Stimulated activated CD4-positive, alpha-beta T cell treated with anti-CD3 and anti-CD28 coated beads, Interleukin-15, amount 100 ng/mL, for 24 hours (primary cell): ENCODE measurements around the gene HSPB7.
"Not testable (repeated sequence)": the region's sequence is repeated elsewhere in the genome, so short reads cannot be mapped to it uniquely, and the experiment has no call there.

Source experiments
- DNase-seq: peaks from one replicate; pipeline ENCODE4 v3.0.0-alpha.2; 2020

Gene HSPB7

DNA sequence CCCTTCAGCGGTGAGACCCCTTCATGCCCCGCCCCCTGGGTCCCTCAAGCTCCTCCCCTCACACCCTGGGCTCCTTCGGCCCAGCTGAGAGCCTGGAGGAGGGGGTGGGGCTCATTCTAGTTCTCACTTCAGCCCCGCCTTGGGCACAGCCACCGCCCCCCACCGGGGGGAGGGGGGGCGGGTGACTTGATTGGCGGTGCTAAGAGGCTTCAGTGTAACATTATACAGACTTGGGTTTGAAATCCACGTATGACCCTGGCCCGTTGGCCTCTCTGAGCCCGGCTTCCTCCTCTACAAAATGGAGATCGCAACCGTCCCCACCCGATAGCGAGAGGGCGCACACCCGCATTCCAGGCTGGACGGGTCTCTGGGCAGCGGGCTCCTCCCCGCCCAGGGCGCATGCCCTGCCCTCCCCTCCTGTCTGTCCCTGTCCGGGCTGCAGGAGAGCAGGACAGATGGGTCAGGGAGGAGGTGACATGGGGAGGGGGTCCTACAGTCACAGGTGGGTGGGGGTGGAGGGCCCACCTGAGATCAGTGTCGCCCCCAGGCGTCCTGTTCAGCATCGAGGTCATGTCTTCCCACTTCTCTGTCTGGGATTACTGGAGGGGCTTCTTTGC, 30.8 kb upstream of the HSPB7 start:
- peak; percentile 60 for DNase-seq

DNA sequence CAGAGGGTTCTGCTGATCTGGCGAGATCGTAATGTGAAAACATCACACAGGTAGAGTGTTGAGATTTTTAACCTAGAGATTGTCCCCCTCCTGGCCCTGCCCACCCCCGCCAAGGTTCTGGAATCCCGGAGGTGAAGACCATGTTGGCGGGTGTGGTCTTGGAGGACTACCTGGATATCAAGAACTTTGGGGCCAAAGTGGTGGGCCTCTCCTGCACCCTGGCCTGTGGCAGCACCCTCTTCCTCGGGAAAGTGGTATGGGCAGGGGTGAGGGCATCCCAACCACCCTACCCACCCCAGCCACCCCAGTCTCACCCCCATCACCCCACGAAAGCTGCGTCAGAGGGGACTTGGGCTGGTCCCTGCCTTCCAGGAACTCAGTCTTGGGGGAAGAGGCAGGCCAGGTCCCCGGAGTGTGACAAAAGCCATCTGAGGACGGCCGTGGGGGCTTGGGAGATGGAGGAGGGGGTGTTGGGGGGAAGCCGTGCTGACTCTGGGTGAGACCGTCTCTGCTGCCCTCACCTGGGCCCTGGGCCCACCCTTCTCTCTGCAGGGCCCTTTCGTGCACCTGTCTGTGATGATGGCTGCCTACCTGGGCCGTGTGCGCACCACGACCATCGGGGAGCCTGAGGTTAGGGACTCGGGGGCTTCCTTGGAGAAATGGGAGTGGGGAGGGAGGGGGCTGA, 30.1 kb upstream of the HSPB7 start:
- DNase-seq, result no peak

DNA sequence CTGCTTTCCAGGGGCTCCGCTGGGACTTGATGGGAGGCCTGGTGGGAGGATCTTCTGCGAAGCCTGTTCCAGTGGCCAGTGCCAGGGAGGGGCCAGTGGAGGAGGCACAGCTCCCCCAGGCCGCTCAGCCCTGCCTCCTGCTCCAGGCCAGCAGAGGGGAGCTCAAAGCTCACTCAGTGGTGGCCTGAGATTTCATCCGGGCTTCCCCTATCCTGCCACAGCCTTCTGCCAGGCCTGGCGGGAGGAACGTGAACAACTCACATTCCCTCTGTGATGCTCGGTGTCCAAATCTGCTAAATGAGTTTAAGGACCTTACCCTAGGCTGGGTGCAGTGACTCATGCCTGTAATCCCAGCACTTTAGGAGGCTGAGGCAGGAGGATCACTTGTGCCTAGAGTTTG, 29.0 kb upstream of the HSPB7 start:
- no peak for DNase-seq

DNA sequence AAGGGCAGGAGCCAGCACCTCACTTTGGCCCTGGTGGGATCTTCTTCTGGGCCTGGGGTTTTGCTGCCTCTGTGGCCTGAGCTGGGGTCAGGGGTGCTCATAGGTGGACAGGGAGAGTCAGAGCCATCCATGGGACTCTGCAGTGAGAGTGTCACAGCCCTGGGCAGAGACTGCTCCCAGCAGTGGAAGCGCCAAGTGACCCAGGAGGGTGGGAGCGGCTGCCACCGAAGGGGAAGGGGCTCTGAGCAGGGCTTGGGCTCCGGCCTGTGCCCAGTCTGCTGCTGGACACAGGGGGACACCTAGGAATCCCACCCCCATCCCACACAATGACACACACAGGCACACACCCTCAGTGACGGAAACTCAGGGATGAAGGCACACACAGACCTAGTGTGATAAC, 26.1 kb upstream of the HSPB7 start:
- no peak for DNase-seq

DNA sequence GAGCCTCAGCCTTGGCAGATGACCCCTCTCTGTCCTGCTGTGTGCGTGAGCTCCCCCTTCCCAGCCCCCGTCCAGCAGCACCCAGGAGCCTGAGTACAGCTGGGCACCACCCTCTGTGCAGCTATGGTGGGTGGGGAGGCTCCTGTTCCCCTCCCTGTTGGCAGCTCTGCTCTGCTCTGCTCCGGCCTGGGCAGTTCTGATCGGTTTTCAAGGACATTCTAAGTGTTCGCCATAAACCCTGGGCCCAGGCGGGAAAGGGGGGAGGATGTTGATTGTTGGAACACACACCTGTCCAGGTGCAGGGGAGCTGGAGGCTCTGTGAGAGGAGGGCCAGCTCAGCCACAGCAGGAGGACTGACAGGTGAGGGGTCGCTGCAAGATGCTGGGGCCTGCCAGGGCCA, 25.7 kb upstream of the HSPB7 start, which contains the start of gene CLCNKB:
CLCNKB (plus strand) TSS at position 262 of the 400 bp plus-strand sequence. CDS start 711 bp downstream, outside the sequence.
- no peak for DNase-seq

DNA sequence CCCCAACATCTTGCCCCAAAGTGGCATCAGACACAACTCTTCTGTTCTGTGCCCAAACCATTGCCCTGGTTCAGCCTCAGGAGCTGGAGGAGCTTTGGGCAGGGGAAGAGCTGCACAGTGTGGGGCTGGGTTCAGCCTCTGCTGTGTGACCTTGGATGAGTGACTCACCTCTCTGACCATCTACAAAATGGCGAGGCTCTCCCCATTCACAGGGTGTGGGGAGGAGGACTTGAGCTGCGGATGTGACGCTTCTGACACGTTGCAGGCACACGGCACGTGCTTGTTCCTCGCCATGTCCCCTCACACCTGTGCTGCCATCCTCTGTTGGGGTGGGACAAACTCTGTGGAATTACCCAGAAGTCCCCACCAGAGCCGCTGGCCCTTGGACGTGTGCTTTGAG, 24.8 kb upstream of the HSPB7 start:
- DNase-seq, result not testable (repeated sequence)

DNA sequence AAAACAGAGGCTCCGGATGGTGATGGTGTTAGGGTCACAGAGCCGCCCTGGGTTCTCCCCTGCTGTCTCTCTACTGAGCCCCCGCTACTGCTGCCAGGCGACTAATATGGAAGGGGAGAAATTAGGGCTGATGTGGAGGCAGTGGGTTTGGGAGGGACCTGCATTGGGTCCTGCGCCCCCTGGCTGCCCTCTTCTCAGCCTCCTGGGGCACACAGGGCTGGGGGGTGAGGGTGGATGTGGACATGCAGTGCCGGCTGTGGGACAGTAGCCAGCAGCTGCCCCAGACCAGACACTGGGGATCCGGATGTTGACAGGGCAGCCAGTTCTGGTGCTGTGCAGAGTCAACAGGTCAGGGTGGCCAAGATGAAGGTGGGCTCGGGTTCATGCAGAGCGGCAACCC, 24.3 kb upstream of the HSPB7 start:
- DNase-seq, result no peak

DNA sequence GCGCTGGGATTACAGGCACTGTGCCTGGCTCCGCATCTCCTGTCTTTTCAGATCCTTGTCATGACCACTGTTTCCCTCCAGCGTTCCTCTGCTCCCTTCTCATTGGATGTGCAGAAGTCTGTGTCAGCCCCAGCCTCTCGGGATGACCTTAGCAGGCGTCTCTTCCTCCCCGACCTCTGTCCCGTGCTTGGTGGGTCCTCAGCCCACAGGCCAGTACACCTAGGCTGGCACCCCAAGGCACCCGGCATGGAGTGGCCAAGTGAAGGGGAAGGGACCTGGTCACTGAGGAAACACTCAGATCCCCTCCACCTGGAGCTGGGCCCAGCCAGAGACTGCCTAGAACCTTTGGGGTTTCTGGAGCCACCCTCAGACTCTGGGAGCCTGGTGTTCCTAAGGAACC, 23.4 kb upstream of the HSPB7 start:
- DNase-seq, result no peak

DNA sequence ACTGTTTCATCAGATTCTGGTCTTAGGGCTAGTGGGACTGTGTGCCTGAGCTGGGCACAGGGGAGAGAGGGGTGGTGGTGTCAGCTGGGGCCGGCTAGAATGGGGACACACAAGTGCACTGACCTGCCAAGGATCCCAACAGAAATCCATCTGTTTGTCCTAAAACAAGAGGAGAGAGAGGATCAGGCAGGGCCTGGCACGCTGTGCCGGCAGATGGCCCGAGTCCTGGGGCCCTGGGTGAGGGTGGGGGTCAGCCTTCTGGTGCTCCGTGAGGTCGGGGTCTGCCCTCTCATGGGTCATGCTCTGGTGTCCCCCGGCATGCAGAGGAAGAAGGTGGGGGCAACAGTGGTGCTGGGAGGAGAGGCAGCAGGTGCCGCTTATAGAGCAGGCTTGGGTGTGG, 22.0 kb upstream of the HSPB7 start:
- not testable (repeated sequence) for DNase-seq

DNA sequence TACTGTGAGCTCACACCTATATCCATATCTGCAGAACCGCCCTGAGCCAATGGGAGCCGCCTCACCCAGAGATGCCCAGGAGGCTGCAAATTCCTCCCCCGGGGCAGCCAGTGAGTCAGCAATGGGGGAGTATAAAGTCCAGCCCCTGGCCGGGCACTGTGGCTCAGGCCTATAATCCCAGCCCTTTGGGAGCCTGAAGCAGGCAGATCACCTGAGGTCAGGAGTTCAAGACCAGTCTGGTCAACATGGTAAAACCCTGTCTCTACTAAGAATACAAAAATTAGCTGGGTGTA, 20.7 kb upstream of the HSPB7 start:
- no peak for DNase-seq

DNA sequence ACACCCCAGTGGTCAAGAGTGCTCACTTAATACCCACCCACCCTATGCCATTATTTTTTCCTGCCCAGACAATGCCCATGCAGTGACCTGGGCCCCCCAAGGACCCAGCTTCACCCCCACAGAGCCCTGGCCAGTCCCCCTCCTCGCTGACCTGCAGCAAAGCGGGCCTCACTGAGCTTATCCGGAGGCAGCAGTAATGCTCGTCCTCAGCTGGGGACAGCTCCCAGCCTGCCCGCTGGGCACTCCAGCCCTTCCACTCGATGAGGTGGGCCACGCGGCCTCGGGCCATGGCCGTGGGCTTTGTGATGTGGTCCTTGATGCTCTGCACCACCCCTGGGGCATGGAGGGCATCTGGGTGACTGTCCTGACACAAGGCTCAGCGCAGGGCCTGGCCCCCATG, 18.6 kb upstream of the HSPB7 start:
- not testable (repeated sequence) for DNase-seq

DNA sequence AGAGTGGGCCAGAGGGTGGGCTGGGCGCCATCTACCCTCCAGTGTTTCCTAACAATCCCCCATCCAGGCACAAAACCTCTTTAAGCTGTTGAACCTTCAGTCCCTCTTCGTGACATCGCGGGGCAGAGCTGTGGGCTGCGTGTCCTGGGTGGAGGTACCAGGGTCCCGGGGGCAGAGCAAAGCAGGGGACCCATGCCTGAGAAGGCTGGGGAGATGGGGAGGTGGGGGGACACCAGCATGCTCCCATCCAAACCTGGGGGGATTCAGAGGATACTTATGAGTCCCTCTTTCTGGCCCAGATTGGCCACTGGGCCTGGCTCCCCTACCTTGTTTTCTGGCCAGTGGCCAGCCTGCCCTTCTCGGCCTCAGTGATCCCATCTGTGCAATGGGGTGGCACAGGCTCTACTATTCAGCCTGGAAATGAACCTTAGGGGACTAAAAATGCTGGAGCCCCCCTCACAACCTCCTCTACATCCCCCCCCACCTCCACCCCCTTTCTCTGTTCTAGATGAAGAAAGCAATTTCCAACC, 15.3 kb upstream of the HSPB7 start:
- not testable (repeated sequence) for DNase-seq

DNA sequence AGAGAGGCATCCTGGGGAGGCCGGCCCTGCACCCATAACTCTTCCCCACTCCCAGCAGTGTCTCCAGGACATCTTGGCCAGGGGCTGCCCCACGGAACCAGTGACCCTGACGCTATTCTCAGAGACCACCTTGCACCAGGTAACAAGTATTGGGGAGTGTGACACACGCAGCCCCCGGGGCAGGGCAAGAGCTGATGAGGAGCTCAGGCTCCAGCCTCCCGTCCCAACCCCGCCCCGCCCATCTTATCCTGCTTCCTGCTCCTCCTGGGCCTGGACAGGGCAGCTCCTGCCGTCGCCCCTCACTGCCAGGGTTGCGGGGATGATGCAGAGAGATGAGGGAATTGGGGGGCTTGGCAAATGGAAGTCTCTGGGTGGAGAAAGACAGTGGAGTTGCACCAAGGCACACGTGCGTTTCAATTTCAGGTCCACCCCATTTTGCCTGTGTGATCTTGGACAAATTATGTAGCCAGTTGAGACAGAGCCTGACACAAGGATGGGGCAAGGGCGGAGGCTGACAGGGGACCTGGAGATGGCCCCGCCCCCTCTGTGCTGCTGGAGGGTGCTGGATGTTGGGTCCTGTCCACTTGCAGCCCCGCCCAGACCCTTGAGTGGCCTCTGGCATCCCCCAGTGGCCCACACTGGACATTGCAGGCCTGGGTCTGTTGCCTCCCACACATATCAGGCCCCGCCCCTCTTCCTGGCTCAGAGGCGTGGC, 14.7 kb upstream of the HSPB7 start:
- peak; percentile 77 for DNase-seq

DNA sequence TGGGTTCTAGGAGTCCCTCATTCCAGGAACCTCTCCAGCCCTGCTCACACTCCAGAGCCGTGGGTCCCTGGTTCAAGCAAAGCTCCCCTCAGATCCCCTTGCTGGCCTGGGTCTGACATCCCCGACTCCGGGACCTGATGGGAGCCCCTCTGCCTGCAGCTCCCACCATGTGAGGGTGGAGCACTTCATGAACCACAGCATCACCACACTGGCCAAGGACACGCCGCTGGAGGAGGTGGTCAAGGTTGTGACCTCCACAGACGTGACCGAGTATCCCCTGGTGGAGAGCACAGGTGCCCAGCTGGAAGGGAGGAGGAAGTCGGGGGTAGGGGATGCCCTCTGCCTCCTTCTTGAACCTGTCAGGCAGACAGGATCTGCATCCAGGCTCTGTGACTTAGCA, 13.7 kb upstream of the HSPB7 start:
- DNase-seq, result no peak

DNA sequence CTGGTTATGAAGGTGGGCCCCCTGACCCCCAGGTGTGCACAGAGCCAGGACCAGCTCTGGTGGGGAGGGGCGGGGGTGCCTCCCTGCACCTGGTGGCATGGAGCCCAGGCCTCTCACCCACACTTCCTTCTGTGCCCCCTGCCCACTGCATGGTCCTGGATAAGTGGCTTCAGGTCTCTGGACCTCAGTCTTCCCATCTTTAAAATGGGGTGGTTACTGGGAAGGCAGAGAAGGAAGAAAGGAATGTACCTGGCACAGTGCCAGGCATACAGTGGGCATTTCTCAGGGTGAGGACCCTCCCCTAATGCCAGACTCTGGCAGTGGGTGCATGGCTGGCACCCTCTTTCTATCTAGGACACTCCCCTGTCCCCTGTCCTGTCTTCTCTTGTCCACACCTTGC, 11.4 kb upstream of the HSPB7 start:
- no peak for DNase-seq

DNA sequence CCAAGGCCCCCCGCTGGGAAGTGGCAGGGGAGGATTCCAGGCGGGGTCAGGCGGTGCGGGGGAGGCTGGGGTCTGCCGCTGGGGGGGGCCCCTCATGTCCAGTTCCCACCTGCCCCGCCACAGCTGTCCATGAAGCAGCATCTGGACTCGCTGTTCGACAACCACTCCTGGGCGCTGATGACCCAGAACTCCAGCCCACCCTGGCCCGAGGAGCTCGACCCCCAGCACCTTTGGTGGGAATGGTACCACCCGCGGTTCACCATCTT, 11.1 kb upstream of the HSPB7 start:
- DNase-seq, result not testable (repeated sequence)

DNA sequence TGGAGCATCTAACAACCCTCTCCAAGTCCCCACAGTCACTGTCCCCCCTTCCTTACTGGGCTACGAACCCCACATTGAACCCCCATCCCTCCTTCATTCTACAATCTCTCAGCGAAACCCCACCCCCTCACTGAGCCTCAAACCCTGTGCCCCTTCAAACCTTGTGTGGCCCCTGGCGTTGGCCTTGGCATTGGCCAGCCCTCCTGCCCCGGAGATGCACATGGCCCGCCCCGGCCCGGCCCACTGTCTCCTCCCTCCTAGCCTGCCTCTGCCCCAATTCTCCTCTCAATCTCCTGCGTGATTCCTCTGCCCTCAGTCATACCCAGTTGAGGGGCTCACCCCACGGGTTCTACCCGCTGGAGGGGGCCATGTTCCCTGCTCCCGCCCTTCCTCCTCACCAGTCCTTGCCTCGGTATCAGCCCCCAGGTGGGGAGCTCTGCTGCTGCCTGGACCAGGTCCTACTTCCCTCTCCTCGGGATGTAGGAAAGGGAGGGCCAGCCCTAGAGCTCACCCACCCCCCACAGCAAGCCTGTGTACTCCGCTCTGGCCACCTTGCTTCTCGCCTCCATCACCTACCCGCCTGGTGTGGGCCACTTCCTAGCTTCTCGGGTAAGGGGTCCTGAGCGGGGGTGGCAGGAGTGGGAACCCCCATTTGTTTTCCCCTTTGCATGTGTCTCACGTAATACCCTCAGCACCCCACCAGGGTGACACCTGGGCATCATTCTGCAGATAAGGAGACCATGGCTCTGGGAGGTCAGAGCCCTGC, 10.6 kb upstream of the HSPB7 start:
- no peak for DNase-seq

DNA sequence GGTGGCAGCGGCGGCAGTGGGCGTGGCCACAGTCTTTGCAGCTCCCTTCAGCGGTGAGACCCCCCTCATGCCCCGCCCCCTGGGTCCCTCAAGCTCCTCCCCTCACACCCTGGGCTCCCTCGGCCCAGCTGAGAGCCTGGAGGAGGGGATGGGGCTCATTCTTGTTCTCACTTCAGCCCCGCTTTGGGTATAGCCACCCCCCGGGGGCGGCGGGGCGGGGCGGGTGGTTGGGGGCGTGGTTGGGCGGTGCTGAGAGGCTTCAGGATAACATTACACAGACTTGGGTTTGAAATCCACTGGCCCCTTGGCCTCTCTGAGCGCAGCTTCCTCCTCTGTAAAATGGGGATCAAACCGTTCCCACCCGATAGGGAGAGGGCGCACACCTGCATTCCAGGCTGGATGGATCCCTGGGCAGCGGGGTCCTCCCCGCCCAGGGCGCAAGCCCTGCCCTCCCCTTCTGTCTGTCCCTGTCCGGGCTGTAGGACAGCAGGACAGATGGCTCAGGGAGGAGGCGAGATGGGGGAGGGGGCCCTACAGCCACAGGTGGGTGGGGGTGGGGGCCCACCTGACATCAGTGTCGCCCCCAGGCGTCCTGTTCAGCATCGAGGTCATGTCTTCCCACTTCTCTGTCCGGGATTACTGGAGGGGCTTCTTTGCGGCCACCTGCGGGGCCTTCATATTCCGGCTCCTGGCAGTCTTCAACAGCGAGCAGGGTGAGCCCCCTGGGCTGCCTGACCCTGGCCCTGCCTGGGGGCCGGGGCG, 9.1 kb upstream of the HSPB7 start:
- DNase-seq, result peak; percentile 44

DNA sequence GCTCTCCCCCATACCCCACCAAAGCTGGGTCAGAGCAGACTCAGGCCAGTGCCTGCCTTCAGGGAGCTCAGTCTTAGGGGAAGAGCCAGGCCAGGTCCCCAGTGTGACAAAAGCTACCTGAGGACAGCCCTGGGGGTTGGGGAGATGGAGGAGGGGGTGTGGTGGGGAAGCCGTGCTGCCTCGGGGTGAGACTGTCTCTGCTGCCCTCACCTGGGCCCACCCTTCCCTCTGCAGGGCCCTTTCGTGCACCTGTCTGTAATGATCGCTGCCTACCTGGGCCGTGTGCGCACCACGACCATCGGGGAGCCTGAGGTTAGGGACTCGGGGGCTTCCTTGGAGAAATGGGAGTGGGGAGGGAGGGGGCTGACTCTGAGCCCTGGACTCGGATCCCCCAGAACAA, 8.5 kb upstream of the HSPB7 start:
- DNase-seq, result not testable (repeated sequence)

DNA sequence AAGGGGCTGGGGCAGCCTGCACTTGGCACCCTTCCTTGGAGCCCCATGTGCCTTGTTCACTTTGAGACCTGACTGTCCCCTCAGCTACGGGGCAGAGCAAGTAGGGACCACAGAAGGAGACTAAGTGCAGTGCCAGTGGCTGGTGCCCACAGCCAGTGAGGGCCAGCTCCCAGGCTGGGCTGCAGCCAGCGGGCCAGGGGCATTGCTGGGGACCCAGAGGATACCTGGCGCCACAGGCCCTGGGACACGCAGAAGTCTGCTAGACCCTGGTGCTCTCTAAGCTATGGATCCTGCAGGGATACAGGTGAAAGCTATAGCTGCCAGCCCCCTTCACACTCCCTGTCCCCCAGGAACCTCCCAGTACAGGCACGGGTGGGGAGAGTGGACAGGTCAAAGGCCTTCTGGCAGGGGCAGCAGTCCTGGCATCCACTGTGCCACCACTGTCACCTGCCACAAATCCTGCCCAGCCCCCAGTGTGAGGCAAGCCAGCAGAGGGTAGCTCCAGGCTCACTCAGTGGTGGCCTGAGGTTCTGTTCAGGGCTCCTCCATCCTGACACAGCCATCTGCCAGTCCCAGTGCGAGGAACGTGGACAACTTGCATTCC, 5.3 kb upstream of the HSPB7 start:
- no peak for DNase-seq

DNA sequence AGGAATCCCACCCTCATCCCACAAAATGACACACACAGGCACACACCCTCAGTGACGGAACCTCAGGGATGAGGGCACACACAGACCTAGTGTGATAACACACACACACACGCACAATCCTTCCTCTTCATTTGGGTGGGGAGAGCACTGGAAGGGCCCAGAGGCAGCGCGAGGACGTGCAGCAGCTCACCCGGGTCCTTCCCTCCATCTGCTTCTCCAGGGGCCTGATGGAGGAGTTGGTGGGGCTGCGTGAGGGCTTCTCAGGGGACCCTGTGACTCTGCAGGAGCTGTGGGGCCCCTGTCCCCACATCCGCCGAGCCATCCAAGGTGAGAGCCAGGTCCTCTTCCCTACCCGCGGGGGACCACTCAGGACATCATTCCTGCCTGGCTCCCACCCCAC, 4.5 kb upstream of the HSPB7 start:
- no peak for DNase-seq

DNA sequence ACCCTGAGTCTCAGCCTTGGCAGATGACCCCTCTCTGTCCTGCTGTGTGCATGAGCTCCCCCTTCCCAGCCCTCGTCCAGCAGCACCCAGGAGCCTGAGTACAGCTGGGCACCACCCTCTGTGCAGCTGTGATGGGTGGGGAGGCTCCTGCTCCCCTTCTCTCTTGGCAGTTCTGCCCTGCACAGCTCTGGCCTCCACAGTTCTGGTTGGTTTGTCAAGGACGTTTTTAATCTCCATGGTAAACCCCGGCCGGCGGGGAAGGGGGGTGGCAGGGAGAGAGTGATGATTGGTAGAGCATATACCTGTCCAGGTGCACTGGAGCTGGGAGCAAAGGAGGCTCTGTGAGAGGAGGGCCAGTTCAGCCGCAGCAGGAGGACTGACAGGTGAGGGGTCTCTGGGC, 3.8 kb upstream of the HSPB7 start, which contains the start of gene CLCNKA:
CLCNKA (plus strand) TSS at position 356 of the 400 bp plus-strand sequence. CDS start 584 bp downstream, outside the sequence.
- no peak for DNase-seq
